CD8-positive, alpha-beta memory T cell (primary cell): Measurements from ENCODE around the gene LRRC28. TPM values are rescaled to one million over a fixed set of nuclear protein-coding genes. Genes with fewer than 3 reads are reported as not detected.

Source experiments
- CTCF ChIA-PET: fragments of 350-600 bp; sonication (Branson Sonifier 250); formaldehyde crosslinking; loops from one replicate; lab custom pipeline; 2021; ENCODE audit warnings: antibody characterized with exemption; lab: Charles Lee
- POLR2A ChIA-PET: fragments of 350-600 bp; sonication (Branson Sonifier 250); formaldehyde crosslinking; loops from one replicate; lab custom pipeline; 2021; ENCODE audit warnings: antibody characterized with exemption; lab: Charles Lee
- DNase-seq, 5 donors: peaks; one replicate each; pipeline versions ENCODE4 v3.0.0 to v3.0.0-alpha.2; 2020 to 2022; ENCODE audit warnings: mixed read lengths in 1 of 5
- H3K27ac ChIP-seq: one replicate; pipeline ENCODE4 v1.7.0; 2013; ENCODE audit warnings: low read depth, mild to moderate bottlenecking, low read length, moderate library complexity
- H3K27me3 ChIP-seq: 2 replicates; pipeline ENCODE4 v1.7.0; 2013; ENCODE audit warnings: low read length, mild to moderate bottlenecking; ENCODE audit not compliant: insufficient read depth, poor library complexity, severe bottlenecking
- H3K36me3 ChIP-seq: 2 replicates; pipeline ENCODE4 v1.7.0; 2013; ENCODE audit warnings: mild to moderate bottlenecking, low read length, moderate library complexity; ENCODE audit not compliant: insufficient read depth
- H3K4me1 ChIP-seq: 2 replicates; pipeline ENCODE4 v1.7.0; 2013; ENCODE audit warnings: mild to moderate bottlenecking, low read length, moderate library complexity; ENCODE audit not compliant: insufficient read depth
- H3K4me3 ChIP-seq: 2 replicates; pipeline ENCODE4 v1.7.0; 2013; ENCODE audit warnings: mild to moderate bottlenecking, low read length
- H3K9me3 ChIP-seq: 2 replicates; pipeline ENCODE4 v1.7.0; 2013; ENCODE audit warnings: mild to moderate bottlenecking, low read length
- H3K27ac Mint-ChIP-seq, 8 donors: one replicate each; pipeline ENCODE4 v1.8.0; 2020 to 2021; ENCODE audit warnings: mixed read lengths in 8 of 8, mild to moderate bottlenecking in 6 of 8, inconsistent platforms in 3 of 8, moderate library complexity in 3 of 8
- H3K27me3 Mint-ChIP-seq, 2 donors: one replicate each; pipeline ENCODE4 v1.8.0; 2020 to 2021; ENCODE audit warnings: mixed read lengths in 2 of 2, mild to moderate bottlenecking in 1 of 2, moderate library complexity in 1 of 2
- H3K36me3 Mint-ChIP-seq, 3 donors: one replicate each; pipeline ENCODE4 v1.8.0; 2020 to 2021; ENCODE audit warnings: mixed read lengths in 3 of 3, inconsistent platforms in 1 of 3, mild to moderate bottlenecking in 1 of 3
- H3K4me1 Mint-ChIP-seq, 3 donors: one replicate each; pipeline ENCODE4 v1.8.0; 2020 to 2021; ENCODE audit warnings: mixed read lengths in 3 of 3, inconsistent platforms in 1 of 3, mild to moderate bottlenecking in 1 of 3
- H3K4me3 Mint-ChIP-seq, 7 donors: one replicate each; pipeline ENCODE4 v1.8.0; 2020 to 2021; ENCODE audit warnings: mixed read lengths in 7 of 7, mild to moderate bottlenecking in 6 of 7, moderate library complexity in 4 of 7, inconsistent platforms in 2 of 7
- H3K9me3 Mint-ChIP-seq, 5 donors: one replicate each; pipeline ENCODE4 v1.8.0; 2020 to 2022; ENCODE audit warnings: mixed read lengths in 5 of 5, mild to moderate bottlenecking in 3 of 5, moderate library complexity in 2 of 5, inconsistent platforms in 1 of 5
- polyA plus RNA-seq: library from polyadenylated mRNA; unstranded; fragments of 300-500 nt; fragmentation: Illumina TruSeq; gene quantifications from one replicate; pipeline ENCODE4 v1.2.3, GENCODE V29; 2021
- total RNA-seq, 2 experiments: library from RNA; stranded (reverse); gene quantifications; one replicate each; pipeline ENCODE4 v1.2.3, GENCODE V29; 2021

The LRRC28 gene
- total and polyA plus RNA-seq, 3 experiments from 2014 or later, result 18.0 to 28.4 (median 19.4) TPM

GRCh38 chr15:99369196-99369595, 117.9 kb downstream of the LRRC28 start:
- Mint-ChIP-seq H3K27me3 (no peaks in the 10 kb centered on the region), H3K27ac (no peak overlapping the region), H3K9me3 (peaks cover 0 to 17% (median 9%) of the 10 kb centered on the region in 5 donors), H3K4me3 (no peak overlapping the region), H3K36me3 (peaks cover 23 to 54% (median 36%) of the 10 kb centered on the region in 3 donors), H3K4me1 (peaks cover 0 to 9% (median 0%) of the 10 kb centered on the region in 3 donors)
- H3K4me3 ChIP-seq, result no peak overlapping the region
- no peaks in the 10 kb centered on the region for H3K4me1 ChIP-seq
- DNase-seq, result no peak
- ChIA-PET POLR2A (no interaction called here), CTCF (no interaction called here)
- H3K9me3 ChIP-seq, result peaks cover 4% of the 10 kb centered on the region
- no peaks in the 10 kb centered on the region for H3K27me3 ChIP-seq
- H3K27ac ChIP-seq, result no peak overlapping the region
- no peaks in the 10 kb centered on the region for H3K36me3 ChIP-seq

- no peaks in the 10 kb centered on the region for H3K36me3 ChIP-seq
- CTCF ChIA-PET, result no interaction called here
- no peak for DNase-seq
- no peaks in the 10 kb centered on the region for H3K27me3 ChIP-seq
- no peak overlapping the region for H3K4me3 Mint-ChIP-seq
- no peaks in the 10 kb centered on the region for H3K4me1 ChIP-seq
- no peak overlapping the region for H3K27ac ChIP-seq
- peaks cover 27 to 59% (median 44%) of the 10 kb centered on the region in 3 donors for H3K36me3 Mint-ChIP-seq
- peaks cover under 1% of the 10 kb centered on the region for H3K9me3 ChIP-seq
- H3K27ac Mint-ChIP-seq, result peak overlapping the region in 1 of 8 donors; percentile 21
- H3K27me3 Mint-ChIP-seq, result no peaks in the 10 kb centered on the region
- H3K9me3 Mint-ChIP-seq, result peaks cover 5 to 32% (median 19%) of the 10 kb centered on the region in 5 donors
- no peak overlapping the region for H3K4me3 ChIP-seq
- peaks cover 0 to 9% (median 0%) of the 10 kb centered on the region in 3 donors for H3K4me1 Mint-ChIP-seq
- POLR2A ChIA-PET, result no interaction called here
Measured at GRCh38 chr15:99371180-99372103, 120.2 kb downstream of the LRRC28 start.

GRCh38 chr15:99385005-99385669, 133.9 kb downstream of the LRRC28 start:
- Histone ChIP-seq H3K36me3 (no peaks in the 10 kb centered on the region), H3K4me1 (peaks cover 18% of the 10 kb centered on the region), H3K27ac (no peak overlapping the region), H3K4me3 (no peak overlapping the region), H3K27me3 (no peaks in the 10 kb centered on the region), H3K9me3 (no peaks in the 10 kb centered on the region)
- peaks cover 4 to 21% (median 6%) of the 10 kb centered on the region in 3 donors for H3K4me1 Mint-ChIP-seq
- no peaks in the 10 kb centered on the region for H3K27me3 Mint-ChIP-seq
- H3K27ac Mint-ChIP-seq, result peak overlapping the region in 2 of 8 donors; percentile 15 to 69
- no peak overlapping the region for H3K4me3 Mint-ChIP-seq
- ChIA-PET CTCF (no interaction called here), POLR2A (no interaction called here)
- no peak for DNase-seq
- peaks cover 0 to 2% (median 1%) of the 10 kb centered on the region in 5 donors for H3K9me3 Mint-ChIP-seq
- peaks cover 24 to 53% (median 37%) of the 10 kb centered on the region in 3 donors for H3K36me3 Mint-ChIP-seq

GRCh38 chr15:99385865-99386264, 134.6 kb downstream of the LRRC28 start:
- POLR2A ChIA-PET, result no interaction called here
- peaks cover 4 to 21% (median 6%) of the 10 kb centered on the region in 3 donors for H3K4me1 Mint-ChIP-seq
- H3K4me3 ChIP-seq, result no peak overlapping the region
- H3K27ac ChIP-seq, result no peak overlapping the region
- H3K27me3 Mint-ChIP-seq, result no peaks in the 10 kb centered on the region
- no peaks in the 10 kb centered on the region for H3K36me3 ChIP-seq
- H3K4me3 Mint-ChIP-seq, result no peak overlapping the region
- no peak for DNase-seq
- H3K27me3 ChIP-seq, result no peaks in the 10 kb centered on the region
- peak overlapping the region in 1 of 8 donors; percentile 17 for H3K27ac Mint-ChIP-seq
- no peaks in the 10 kb centered on the region for H3K9me3 ChIP-seq
- peaks cover 18% of the 10 kb centered on the region for H3K4me1 ChIP-seq
- CTCF ChIA-PET, result no interaction called here
- H3K36me3 Mint-ChIP-seq, result peaks cover 22 to 50% (median 36%) of the 10 kb centered on the region in 3 donors
- peaks cover 0 to 9% (median 5%) of the 10 kb centered on the region in 5 donors for H3K9me3 Mint-ChIP-seq

- Mint-ChIP-seq H3K9me3 (peaks cover 2 to 13% (median 10%) of the 10 kb centered on the region in 5 donors), H3K27me3 (no peaks in the 10 kb centered on the region), H3K36me3 (peaks cover 21 to 45% (median 36%) of the 10 kb centered on the region in 3 donors), H3K27ac (no peak overlapping the region), H3K4me1 (peaks cover 4 to 21% (median 6%) of the 10 kb centered on the region in 3 donors), H3K4me3 (no peak overlapping the region)
- ChIA-PET POLR2A (no interaction called here), CTCF (no interaction called here)
- Histone ChIP-seq H3K4me3 (no peak overlapping the region), H3K9me3 (no peaks in the 10 kb centered on the region), H3K27ac (no peak overlapping the region), H3K4me1 (peaks cover 18% of the 10 kb centered on the region), H3K27me3 (no peaks in the 10 kb centered on the region), H3K36me3 (no peaks in the 10 kb centered on the region)
- DNase-seq, result no peak
Measured at GRCh38 chr15:99386391-99386790, 135.1 kb downstream of the LRRC28 start.

GRCh38 chr15:99387421-99388168, 136.3 kb downstream of the LRRC28 start:
- no peak for DNase-seq
- H3K4me3 ChIP-seq, result no peak overlapping the region
- no peaks in the 10 kb centered on the region for H3K27me3 ChIP-seq
- ChIA-PET CTCF (no interaction called here), POLR2A (no interaction called here)
- H3K4me1 Mint-ChIP-seq, result peaks cover 4 to 21% (median 6%) of the 10 kb centered on the region in 3 donors
- H3K27ac ChIP-seq, result no peak overlapping the region
- H3K9me3 Mint-ChIP-seq, result peaks cover 4 to 24% (median 21%) of the 10 kb centered on the region in 5 donors
- no peaks in the 10 kb centered on the region for H3K36me3 ChIP-seq
- peaks cover 19 to 46% (median 34%) of the 10 kb centered on the region in 3 donors for H3K36me3 Mint-ChIP-seq
- no peak overlapping the region for H3K4me3 Mint-ChIP-seq
- peaks cover 18% of the 10 kb centered on the region for H3K4me1 ChIP-seq
- H3K27ac Mint-ChIP-seq, result no peak overlapping the region
- no peaks in the 10 kb centered on the region for H3K27me3 Mint-ChIP-seq
- H3K9me3 ChIP-seq, result no peaks in the 10 kb centered on the region

GRCh38 chr15:99390667-99391066, 139.4 kb downstream of the LRRC28 start:
- H3K27me3 ChIP-seq, result no peaks in the 10 kb centered on the region
- Mint-ChIP-seq H3K4me1 (peaks cover 4 to 8% (median 6%) of the 10 kb centered on the region in 3 donors), H3K27ac (no peak overlapping the region), H3K36me3 (peaks cover 12 to 39% (median 21%) of the 10 kb centered on the region in 3 donors), H3K27me3 (no peaks in the 10 kb centered on the region), H3K4me3 (no peak overlapping the region), H3K9me3 (peaks cover 17 to 42% (median 30%) of the 10 kb centered on the region in 5 donors)
- H3K9me3 ChIP-seq, result no peaks in the 10 kb centered on the region
- H3K4me3 ChIP-seq, result no peak overlapping the region
- peaks cover 9% of the 10 kb centered on the region for H3K4me1 ChIP-seq
- DNase-seq, result no peak
- no peak overlapping the region for H3K27ac ChIP-seq
- POLR2A ChIA-PET, result no interaction called here
- CTCF ChIA-PET, result no interaction called here
- no peaks in the 10 kb centered on the region for H3K36me3 ChIP-seq
